OCI-M2 (cell line): Measurements from ENCODE around the gene INAFM1.

Experiments used
- DNase-seq: peaks from one replicate; lab custom pipeline; 2025; ENCODE audit not compliant: unreplicated experiment; lab: John Stamatoyannopoulos, UW

Gene INAFM1

GRCh38 chr19:47274071-47274890 is at the start of gene INAFM1:
TSS of gene INAFM1 (plus strand) at chr19:47274885. CDS start at chr19:47274920, 35 bp downstream.
- DNase-seq, result peak; percentile 83

DNA sequence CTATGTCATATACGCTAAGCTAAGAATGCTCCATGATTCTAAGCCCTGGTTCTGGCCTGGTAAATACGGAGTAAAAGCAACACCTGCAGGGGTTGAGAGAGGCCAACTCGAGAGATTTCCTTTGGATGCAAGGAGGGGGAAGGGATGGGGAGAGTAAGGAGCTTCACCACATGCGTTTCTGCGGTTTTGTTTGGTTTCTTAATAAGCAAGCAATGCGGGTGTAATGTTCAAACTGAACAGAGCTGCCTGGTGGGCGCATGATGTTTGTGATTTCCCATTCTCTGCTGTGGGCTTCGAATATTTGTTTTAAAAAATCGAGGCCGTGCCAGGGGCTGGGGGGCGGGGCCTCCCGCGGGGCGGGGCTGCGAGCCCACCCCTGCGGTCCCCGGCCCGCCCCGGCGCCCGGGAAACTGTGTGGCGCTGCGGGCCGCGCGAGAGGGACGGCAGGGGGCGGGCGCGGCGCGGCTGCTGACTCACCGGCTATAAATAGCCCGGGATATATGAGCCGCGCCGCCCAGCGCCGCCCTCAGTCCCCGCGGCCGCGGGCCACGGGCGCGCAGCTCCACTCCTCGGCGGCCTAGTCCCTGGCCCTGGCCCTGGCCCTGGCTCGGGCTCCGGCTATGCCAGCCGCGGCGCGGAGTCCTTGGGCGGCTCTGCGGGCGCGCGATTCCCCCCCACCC is 48.8 kb upstream of the INAFM1 start:
- peak; percentile 64 for DNase-seq

DNA sequence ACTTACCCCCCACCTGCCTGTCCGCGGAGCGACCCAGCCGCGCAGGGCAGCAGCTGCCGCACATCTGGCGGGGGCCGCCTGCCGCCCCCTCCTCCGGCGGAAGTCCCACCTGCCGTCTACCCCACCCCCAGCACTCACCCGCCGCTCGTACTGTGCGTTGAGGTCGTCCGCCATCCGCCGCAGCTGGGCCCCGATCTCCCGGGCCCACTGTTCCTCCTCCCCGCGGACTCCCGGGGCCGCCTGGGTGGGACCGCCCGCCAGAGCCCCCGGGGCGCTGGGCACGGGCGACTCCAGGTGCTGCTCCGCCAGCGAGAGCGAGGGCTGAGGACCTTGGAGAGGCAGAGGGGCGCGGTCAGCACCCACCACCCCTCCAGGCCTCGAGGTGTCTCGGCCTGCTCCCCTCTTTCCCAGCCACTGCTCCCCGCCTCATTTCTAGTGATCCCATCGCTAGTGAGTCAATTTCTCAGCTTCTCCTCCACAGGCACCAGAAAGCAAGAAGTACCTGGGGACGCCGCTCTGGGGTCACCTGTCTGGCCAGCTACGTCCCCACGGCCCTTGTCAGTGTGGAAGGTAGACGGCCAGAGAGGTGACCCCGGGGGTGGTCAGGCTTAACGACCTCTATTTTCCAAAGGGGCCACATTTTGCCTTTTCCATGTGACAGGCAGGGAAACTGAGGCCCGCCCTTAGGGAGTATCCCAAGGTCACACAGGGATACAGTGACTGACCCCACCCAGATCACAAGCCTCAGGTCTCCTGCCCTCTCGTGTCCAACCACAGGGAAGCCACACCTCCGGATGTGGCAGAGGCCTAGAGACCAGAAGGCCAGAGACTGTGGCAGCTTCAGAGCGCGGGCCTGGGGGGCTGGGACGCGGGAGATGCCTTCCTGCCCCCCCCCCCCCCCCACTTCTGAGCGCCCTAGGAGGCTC is 48.0 kb upstream of the INAFM1 start:
- peak; percentile 61 for DNase-seq

- DNase-seq, result peak; percentile 96
Measured at GRCh38 chr19:47227352-47228167, 47.1 kb upstream of the INAFM1 start.

DNA sequence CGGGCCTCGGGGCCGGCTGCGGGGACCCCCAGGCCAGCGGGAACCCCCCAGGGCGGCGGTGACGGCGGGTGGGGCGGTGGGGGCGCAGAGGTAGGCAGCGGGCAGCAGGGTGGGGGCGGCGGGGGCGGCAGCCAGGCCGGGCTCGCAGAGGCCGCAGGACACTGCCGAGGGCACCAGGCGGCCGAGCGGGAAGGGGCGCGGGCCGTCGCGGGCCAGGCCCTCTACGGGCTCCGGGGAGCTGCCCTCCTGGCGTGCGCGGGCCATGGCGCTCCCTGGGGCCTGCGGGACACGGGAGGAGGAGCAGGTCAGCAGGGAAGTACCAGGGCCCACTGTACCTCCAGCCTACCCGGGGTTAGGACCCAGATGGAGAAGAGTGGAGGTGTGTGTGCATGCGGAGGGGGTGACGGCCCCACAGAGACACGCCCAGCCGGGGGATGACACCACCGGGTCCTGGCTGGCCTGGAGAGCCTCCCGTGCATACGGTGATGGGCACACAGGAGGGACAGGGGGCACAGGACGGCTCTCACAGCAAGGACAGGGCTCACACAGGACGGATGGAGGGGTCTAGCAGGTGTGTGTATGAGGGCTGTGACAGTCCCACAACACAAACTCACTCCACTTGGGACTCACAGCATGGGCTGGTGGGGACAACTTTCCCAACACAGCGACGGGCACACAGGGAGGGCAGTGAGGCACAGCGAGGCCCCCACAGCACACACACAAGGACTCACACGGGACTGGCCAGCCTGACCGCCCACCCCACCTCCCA is 46.3 kb upstream of the INAFM1 start:
- DNase-seq, result no peak

DNA sequence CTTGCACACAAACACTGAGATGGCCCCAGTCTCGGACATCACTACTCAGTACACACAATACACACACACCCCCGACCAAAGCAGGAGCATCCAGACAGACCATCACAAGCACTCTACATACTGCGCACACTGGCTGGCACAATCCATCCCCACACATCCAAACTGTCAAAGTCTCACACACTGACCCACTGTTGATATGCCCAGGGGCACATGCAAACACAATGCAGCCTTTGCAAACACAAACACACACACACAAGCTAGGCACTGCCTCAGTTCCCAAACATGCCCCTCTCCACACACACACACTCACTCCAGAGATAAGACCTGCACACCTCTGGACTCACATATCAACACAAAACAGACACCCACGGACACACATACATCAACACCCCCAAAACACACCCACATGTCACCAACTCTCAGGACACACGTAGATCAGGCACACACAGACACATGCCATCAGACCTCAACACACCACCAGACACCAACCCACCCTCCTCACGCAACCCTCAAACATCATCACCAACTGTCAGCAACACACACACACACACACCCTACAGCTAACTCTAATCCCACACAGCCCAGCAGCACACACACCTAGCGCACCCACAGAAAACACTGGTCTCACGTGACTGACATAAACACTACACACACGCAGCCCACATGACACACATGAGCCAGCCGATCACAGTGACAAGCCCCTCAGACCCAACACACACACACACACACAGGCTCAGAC is 45.6 kb upstream of the INAFM1 start:
- DNase-seq, result no peak

GRCh38 chr19:47229676-47230053 is 45.0 kb upstream of the INAFM1 start:
- DNase-seq, result no peak

- no peak for DNase-seq
Measured at GRCh38 chr19:47230054-47230920, 44.4 kb upstream of the INAFM1 start.

DNA sequence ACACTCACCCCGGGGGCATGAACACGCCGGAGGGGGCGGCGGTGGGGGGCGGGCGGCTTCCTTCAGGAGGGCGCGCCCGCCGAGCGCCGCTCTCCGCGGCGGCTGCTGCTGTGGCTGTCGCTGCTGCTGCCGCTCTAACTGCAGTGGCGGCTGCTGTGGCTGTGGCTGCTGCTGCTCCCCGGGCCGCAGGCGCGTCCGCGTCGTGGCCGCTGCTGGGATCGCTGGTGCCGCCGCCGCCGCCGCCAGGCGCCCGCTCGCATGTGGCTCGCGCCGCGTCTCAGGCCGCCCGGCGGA is 43.8 kb upstream of the INAFM1 start, which contains the start of gene BBC3:
Gene BBC3 (minus strand): TSS at position 279 of the 294 bp plus-strand sequence. CDS start 2,768 bp downstream, outside the sequence.
- no peak for DNase-seq

DNA sequence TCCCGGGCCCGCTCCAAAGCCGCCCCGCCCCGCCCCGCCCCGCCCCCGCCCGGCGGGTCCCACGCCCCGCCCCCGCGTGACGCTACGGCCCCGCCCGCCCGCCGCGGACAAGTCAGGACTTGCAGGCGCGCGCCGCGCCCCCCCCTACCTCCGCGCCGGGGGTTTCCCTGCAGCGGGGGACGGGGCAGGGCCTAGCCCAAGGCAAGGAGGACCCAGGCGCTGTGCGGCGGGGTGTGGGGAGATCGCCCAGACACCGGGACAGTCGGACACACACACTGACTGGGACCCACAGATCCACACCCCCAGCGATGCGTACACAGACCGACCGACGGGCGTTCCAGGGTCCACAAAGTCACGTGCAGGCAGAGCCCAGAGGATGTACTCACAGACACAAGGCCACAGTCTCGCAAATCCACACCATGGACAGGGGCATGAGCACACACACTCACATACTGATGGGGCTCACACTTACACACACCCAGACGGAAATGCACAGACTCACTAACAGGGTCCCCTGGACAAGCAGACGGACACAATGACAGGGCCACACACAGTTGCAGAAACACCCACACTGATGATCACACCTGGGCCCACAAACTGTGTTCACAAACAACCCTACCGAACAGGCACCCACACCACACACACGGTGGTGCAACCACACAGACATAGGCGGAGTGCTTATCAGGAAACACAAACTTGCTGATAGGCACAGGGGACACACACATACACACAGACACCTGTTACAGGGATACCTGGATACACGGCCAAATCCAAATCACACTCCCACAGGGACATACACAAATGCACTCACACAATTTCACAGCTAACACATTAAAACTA is 43.2 kb upstream of the INAFM1 start:
- DNase-seq, result no peak

- no peak for DNase-seq
Measured at GRCh38 chr19:47232422-47233211, 42.1 kb upstream of the INAFM1 start.

- DNase-seq, result no peak
Measured at GRCh38 chr19:47236072-47236675, 38.5 kb upstream of the INAFM1 start.

GRCh38 chr19:47239152-47239551 is 35.5 kb upstream of the INAFM1 start:
- no peak for DNase-seq

DNA sequence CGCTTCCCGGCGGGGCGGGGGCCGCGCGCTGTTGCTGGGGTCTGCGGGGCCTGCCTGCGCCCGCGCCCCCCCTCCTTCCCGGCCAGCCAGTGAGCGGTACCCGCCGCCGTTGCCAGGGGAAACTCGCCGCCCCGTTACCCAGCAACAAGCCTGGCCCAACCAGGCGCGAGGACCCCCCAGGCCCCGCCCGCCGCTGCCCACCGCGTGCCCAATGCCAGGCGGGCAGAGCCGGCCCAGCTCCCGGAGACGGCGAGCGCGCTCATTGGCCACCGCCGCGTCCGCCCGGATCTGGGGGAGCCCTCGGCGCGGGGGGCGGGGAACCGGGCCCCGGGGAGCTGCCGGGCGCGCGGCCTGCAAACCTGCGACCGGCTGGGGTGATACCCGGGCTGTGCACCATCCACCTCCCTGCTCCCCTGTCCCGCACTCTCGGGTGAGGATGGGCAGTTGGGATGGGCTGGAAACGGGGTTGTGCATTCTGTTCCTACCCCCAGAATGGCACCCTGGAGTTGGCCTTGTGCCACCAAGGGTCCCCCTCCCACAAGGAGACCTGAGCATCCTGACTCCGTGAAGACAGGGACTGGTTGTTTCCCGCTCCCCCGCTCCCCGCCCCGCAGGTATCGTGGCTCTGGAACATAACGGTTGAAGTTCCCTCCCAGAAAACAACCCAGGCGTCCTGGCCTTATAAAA is 34.9 kb upstream of the INAFM1 start:
- DNase-seq, result no peak

- DNase-seq, result no peak
Measured at GRCh38 chr19:47240556-47240955, 34.1 kb upstream of the INAFM1 start.
